ENCODE results near the gene LAMTOR4.
A peak's percentile ranks its signal among the peaks of the same experiment; 100 is the strongest.

The LAMTOR4 gene

DNA sequence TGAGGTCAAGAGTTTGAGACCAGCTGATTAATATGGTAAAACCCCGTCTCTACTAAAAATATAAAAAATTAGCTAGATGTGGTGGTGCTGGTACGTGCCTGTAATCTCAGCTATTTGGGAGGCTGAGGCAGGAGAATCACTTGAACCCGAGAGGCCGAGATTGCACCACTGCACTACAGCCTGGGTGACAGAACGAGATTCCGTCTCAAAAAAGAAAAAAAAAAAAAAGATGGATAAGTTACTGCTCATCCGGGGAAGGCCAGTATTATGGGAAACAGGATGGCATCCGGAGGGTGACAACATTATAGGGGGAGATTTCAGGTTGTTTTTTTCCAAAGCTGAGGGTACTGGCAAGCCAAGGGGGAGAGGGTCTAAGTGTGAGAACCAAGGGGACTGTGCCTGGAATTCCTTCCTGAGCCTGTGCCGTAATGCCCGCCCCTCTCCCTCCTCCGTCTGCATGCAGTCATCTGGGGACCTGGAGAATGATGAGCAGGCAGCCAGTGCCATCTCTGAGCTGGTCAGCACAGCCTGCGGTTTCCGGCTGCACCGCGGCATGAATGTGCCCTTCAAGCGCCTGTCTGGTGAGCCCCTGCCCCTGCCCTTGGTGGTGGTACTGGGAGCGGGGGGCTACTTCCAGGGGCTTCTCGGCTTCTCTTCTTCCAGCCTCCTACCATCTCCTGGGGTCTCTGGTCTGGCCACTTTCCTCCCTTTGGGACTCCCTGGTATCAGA, 4.4 kb downstream of the LAMTOR4 start:
- no peak for DNase-seq (ENCODE audit: low read depth in 3 of 3, low spot score in 1 of 3)

DNA sequence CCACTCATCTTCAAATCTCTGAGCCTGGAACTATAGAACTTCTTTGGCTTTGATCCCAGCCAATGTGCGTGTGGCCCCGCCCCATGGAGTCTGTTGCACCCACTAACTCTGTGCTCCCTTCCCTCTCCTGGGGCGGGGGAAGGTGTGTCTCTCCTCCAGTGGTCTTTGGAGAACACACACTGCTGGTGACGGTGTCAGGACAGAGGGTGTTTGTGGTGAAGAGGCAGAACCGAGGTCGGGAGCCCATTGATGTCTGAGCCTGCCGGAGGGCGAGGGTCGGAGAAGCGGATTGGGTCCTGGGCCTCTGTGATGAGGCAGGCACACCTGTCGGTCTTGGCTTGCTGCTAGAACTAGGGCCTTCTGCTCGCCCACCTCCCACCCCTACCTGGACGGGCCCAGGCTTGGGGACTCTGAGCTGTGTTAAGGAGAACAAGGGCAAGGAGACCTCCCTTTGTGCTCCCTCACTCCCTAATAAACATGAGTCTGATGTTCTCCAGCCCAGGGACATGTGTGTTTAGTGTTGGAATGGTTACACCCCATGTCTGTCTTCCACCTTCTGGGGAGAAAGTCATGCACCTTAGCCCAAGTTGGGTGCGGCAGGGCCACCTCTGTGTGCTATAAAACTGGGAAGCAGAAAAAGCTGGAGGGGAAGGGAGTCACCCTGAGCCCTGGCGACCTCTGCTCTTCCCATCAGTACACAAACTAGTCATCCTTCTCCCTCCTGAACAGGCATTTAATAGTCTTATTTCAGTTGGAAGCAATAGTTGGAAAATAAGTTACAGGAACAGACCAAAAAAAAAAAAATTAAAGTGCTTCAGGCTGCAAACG, 5.2 kb downstream of the LAMTOR4 start:
- DNase-seq (ENCODE audit: low read depth in 3 of 3, low spot score in 1 of 3): no peak

DNA sequence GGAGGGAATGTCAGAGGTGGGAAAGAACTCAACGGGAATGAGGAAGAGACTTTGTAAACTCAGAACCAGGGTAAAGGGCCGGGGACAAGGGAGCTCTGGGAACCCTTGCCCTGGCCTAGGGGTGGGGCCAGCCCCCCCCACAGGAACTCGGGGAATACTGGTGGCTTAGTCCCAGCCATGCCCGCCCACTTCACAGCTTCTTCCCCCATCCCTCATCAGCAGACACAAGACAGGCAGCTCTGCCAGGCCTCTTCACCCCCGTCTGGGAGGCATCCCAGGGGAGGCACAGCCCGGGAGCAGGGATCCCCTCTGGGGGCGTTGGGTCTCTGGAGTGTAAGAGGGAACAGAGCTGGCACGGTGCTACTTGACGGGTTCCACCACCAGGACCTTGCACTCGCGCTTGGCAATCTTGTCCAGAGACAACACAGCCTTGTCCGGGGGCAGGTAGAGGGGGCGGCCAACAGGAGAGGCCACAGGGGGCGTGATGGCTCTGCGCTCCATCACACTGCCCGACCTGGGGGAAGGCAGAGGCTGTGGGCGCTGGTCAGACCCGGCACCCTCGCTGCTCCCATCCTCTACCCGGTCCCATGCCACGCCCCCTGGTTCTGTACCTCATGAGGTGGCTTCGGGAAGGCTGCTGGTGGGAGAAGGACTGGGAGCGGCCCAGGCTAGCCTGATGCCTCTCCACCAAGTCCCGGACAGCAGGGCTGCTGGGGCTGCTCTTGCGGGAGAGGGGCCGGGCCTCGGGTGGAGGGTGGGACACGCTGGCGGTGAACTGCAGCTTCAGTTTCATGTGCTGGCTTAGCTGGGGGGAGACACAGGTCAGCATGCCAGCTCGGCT, 6.2 kb downstream of the LAMTOR4 start:
- no peak for DNase-seq (ENCODE audit: low read depth in 3 of 3, low spot score in 1 of 3)

DNA sequence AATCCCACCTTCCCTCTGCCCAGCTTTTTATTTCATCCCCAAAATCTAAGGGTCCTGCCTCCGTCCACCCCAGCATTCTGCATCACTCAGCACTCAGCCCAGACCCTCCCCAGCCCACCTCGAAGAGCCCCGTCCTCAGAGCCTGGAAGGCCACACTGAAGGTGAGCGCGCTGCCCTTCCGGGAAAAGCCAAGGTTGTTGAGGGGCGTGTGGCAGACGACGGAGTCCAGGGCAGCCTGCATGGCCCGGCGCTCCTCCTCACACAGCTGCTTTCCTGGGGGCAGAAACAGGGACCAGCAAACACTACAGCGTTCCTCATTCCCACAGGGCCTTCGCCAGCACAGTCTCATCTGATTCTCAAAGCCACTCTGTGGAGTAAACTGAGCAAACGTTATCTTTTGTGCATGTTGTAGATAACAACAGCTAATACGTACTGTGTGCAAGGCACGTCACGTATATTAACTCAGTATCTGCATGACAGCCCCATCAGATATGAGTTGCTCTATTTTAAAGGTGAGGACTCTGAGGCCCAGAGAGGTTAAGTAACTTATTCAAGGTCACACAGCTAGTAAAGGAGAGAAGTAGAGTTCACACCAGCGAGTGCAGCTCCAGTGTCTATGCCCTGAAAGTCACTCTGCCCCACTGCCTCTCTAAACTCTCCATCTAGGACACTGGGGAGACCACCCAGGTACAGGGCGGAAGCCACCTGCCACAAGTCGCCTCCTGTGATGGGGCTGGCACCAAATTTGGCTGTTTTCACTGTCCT, 7.0 kb downstream of the LAMTOR4 start:
- DNase-seq (ENCODE audit: low read depth in 3 of 3, low spot score in 1 of 3): no peak

DNA sequence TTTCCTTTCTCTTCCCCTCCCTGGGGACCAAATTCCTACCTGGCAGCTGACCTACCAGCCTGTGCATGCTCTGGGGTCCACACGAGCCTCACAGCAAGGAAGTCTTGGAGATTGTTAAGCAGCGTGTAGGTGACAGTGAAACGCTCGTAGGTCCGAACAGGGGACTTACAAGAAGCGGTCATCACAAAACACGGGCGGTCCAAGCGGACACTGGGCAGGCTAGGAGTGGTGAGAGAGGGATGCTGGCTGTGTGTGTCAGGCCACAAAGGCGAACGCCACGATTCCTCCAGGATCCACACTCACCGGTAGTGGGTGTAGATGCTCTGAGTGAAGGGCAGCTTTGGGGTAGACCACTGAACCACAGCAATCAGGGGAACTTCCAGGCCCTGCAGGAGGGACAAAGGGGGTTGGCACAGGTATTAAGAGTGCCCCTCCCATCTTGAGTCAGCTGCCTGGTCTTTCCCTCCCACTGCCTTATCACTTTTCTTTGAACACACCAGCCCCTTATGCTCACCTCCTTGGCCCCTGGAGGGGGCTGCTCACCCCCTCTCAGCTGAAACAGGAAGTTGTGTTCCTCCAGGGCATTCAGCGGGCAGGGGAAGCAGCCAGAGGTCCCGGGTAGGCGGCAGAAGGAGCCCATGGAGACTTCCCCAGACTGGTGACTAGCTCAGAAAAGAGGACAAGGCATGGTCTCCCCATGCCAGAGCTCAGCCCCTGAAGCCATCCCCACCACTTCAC, 7.8 kb downstream of the LAMTOR4 start:
- no peak for DNase-seq (ENCODE audit: low read depth in 3 of 3, low spot score in 1 of 3)

DNA sequence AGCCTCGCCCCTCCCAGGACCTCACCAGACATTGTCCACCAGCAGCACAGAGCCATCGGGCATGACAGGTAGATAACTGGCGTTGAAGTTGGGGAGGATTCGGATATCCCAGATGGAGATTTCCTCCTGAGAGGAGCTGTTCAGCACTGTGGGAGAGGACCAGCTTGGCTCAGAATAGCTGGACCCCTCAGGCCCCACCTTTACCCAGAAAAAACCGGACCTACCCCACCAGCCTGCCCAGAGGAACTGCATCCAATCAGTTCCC, 8.3 kb downstream of the LAMTOR4 start:
- DNase-seq (ENCODE audit: low read depth in 3 of 3, low spot score in 1 of 3): no peak

DNA sequence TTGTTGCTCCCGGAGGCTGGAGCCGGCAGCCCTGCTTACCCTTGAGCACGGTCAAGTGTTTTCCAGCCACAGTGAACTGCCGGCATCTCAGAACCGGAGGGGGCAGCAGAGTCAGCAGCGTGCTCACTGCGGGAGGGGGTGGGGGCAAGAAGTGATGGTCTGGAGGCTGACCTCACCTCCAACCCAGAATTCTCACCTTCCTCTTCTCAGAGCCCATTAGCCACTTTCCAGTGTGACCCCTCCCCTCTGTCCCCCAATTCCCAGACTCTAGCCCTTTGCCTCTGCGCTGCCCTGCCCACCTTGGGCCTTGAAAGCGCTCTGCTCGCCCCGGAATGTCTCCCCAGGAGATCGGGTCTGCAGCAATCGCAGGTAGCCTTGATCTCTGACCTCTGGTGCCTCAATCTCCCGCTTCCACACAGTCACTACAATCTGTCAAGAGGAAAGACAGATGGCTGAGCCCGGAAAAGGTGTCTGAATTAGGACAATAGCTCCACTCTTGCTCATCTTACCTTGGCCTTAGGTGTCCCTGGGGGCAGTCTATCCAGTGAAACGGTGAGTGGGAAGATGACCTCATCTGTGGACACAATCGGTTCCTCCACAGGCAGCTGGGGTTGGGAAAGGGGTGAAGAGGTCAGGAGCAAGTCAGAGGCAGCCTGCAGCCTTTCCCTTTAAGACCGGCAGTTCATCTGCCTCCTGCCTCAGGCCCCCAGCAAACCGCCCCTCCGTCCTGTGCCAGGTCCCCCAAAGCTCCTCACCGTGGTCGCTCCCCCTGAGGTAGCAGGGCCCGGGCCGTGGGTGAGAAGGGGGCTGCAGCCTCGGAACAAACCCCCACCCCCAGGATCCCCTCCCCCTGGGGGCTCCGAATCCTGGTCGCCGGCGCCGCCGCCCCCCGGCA, 8.9 kb downstream of the LAMTOR4 start:
- no peak for DNase-seq (ENCODE audit: low read depth in 3 of 3, low spot score in 1 of 3)

DNA sequence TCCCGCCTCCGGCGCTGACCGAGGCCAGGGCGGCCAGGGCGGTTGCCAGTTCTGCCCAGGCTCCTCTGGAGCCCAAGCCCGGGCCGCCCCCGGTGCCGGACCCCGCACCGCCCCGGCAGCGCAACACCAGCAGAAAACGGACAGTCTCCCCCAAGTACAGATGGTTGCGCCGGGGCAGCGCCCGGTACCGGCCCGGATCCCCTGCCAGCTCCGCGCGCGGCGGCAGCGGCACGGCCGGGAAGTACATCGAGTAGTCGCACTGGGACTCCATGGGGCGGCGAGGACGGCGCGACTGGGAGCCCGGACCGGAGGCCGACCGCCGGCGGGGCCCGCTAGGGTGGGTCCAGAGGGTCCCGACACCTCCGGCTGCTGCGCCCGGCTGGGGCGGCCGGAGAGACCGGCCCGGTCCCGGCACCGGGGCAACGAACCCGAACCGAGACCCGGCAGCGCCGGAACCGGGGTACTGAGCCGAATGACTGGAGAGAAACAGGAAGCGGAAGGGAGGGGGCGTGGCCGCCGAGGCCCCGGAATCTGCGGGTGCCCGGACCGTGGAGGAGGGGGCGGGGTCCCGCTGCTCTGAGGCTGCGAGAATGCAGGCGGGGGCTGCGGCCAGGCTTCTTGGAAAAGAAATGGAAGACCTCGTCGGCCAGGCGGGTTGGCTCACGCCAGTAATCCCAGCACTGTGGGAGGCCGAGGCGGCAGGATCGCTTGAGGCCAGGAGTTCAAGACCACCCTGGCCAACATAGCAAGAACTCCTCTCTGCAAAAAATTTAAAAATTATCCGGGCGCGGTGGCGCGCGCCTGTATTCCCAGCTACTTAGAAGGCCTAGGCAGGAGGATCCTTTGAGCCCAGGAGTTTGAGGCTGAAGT, 9.7 kb downstream of the LAMTOR4 start, which contains the start of gene TRAPPC14:
Gene TRAPPC14 (minus strand): TSS at position 495 of the 870 bp plus-strand sequence. CDS start 224 bp downstream, at position 271.
- DNase-seq (ENCODE audit: low read depth in 3 of 3, low spot score in 1 of 3): peak; percentile 62 to 93 (median 74)

DNA sequence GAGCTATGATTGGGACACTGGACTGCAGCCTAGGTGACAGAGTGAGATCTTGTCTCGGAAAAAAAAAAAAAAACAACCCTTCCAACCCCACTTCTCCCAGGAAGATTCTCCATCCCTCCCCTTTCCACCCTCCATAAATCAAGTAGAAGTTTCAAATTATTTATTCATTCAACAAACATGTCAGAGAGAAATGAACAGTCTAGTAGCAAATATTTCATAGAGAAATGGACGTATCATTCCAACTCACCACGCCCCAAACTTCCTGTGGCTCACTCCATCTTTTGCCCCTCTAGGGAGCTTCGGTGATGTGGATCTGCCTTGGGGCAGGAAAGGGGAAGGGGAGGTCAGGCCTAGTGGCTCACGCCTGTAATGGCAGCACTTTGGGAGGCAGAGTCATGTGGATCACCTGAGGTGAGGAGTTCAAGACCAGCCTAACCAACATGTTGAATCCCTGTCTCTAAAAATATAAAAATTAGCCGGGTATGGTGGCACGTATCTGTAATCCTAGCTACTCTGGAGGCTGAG, 10.4 kb downstream of the LAMTOR4 start:
- no peak for DNase-seq (ENCODE audit: low read depth in 3 of 3, low spot score in 1 of 3)

DNA sequence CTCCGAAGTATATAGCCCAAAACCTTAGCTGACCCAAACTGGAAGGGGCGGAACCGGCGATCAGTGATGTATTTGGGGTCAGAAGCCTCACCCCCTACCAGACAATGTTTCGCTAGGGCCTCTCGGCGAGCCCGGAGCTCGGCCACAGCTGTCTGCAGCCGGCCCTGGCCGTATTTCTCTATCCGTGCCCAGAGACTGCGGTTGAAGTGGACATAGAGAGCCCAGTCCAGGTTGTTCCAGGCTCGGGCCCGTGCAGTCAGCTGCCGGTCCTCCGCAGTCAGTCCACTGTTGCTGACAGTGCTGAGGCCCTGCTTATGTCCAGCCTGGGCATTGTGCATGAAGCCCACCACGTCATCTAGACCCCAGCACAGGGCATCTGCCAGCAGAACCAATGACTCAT, 11.3 kb downstream of the LAMTOR4 start:
- no peak for DNase-seq (ENCODE audit: low read depth in 3 of 3, low spot score in 1 of 3)

DNA sequence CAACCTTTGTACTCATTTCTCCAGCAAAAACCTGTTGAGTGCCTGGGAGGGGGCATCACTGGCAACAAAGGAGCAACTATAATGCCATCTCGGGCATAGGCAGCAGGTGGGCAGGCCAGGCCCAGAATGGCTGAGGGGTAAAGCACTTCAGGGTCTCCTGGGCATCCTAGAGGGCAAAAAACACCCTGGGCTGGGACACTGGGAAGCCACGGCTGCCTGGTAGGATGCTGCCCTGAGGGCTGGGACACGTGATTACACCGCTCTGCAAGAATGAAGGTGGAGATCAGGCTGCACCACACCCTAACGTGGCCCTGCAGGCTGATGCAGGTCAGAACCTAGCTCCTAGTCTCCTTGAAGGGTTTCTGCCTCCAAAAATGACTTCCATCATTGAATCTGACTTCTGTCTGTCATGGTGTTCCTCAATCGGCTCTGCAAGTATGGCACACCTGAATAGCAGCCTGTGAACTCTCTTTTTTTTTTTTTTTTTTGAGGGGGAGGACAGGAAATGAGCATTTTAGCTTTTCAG, 14.4 kb downstream of the LAMTOR4 start:
- DNase-seq (ENCODE audit: low read depth in 3 of 3, low spot score in 1 of 3): no peak

DNA sequence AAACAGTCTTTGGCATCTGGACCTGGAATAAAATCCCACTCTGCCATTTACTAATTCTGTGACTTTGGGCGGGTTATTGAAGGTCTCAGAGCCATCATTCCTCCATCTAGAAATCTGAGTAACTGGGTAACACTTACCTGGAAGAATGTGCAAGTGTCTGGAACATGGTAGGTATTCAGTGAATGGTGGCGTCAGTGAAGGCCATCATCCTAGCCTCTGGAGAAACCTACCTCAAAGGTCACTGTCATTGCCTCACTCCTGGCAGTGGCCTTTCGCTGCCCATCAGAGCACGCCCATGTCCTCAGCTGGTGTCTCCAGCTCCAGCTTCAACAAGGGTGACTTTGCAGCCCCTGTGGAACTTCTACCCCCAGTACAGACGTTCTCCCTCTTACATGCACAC, 15.2 kb downstream of the LAMTOR4 start:
- DNase-seq (ENCODE audit: low read depth in 3 of 3, low spot score in 1 of 3): no peak

DNA sequence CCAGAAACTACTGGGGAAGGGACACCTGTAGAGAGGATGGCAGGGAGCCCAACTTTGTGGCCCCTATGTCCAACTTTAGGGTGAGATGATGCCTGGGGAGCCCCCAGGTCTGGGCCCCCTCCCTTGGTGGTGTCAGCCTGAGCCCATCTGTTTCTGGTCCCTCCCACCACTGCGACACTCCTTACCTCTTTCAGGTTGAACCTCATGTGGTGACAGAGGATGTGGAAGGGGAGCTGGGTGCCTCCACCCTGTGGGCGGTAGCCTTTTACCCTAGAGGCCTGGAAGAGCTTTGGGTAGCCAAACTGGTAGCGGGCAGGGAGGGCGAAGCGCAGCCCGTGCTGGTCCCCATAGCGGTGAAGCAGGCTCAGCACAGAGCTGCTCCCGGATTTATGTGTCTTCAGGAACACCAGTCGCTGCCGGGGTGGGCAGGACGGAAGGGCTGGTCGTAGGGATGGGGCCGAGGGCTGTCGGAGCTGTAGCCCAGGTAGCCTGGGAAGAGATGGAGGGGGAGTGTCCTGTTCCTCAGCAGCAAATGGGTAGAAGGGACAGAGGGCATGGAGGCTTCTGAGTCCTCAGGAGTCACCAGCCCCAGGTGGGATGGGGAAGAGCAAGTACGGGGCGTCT, 17.7 kb downstream of the LAMTOR4 start:
- DNase-seq (ENCODE audit: low read depth in 3 of 3, low spot score in 1 of 3): no peak

DNA sequence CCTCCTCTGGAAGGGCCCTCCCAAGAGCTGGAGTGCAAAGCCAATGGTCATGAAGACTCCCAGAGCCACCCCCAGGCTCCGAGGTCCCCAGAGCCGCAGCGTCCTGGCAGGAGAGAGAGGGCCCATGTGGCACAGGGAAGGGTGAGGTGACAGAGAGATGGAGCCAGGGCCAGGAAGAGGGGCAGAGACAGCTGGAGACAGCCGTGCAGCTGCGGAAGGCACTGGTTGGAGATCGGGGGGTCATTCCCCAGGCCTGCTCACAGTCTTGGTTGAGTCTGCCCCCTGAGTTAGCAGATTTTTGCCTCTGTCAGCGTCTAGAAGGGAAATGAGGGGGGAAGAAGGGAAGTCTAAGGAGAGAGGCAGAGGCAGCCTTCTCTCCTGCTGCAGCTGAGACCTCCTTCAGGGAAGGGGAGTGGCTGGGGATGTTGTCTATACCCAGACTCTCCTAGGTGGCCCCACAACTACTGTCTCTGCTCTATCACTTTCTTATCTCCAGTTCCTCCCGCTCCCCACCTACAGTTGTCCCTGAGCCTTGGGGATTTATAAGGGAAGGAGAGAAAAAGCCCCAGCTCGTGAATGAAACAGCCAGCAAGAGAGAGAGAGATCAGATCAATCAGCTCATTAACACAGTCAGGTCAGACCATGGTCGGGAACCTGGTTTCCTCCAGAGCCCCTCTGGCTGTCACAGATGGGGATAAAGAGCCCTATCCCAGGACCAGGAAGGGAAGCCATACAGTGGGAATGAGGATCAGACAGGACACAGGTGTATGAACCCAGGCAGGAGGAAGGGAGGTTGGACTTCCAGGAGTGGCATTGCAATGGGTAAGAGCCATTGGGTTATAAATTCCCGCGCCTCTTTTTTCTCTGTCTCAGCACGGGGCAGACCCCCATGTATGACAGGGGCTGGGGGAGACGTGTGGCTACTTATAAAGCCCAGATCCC, 18.5 kb downstream of the LAMTOR4 start:
- no peak for DNase-seq (ENCODE audit: low read depth in 3 of 3, low spot score in 1 of 3)

DNA sequence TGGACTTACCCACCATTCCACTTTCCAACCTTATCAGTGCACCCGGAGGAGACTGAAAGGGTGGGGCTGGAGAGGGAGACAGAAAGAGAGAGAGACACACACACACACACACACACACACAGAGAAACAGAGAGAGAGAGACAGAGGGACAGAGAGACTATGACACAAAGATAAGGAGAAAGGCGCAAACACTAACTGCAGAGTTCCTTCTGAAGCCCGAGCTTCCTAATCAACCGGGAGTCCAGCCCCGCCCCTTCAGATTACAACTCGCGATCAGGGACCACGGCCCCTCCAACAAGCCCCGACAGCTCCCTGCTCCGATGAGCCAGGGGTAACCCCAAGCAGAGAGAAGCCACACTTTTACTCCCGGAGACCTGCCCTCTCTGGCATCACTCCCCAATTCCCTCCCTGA, 19.2 kb downstream of the LAMTOR4 start:
- no peak for DNase-seq (ENCODE audit: low read depth in 3 of 3, low spot score in 1 of 3)

DNA sequence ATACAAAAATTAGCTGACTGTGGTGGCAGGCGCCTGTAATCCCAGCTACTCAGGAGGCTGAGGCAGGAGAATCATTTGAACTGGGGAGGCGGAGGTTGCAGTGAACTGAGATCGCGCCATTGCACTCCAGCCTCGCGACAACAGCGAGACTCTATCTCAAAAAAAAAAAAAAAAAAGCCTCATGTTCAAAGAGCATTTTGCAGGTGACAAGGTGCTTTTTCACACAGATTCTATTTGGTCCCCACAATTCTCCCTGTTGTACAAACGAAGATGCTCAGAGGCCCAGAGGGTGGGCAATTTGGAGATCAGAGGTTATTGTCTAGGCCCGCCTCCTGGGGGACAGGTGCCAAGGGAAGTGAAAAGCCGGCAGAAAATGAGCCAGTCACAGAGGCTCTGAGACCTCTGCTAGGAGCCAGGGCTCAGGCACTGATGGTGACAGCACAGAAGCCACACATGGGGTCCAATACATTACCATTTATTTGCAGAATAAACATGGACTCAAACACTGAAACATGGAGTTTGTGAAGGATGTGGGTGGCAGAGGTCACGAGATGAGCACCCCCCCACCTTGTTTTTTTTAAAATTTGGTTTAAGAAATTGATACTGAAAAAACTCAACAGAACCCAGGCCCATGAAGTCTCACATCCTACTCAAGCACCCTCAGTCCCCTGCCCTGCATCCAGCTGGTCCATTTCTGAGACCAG, 20.6 kb downstream of the LAMTOR4 start:
- DNase-seq (ENCODE audit: low read depth in 3 of 3, low spot score in 1 of 3): no peak
